Hepatocyte (in vitro differentiated cells): Measurements from ENCODE around the gene PADI3.

Source experiments
- EZH2phosphoT487 ChIP-seq: fragments of 200-600 bp; sonication (generic); IDR thresholded peaks from one replicate; pipeline ENCODE4 v1.6.1; 2018; ENCODE audit warnings: antibody characterized with exemption, mild to moderate bottlenecking, low read depth, moderate library complexity; ENCODE audit not compliant: unreplicated experiment, severe bottlenecking
- TF ChIP-seq, protein P1 (sequence below): fragments of 200-600 bp; sonication (generic); IDR thresholded peaks from 2 replicates; pipeline ENCODE4 v1.5.1; 2016; ENCODE audit warnings: antibody characterized with exemption, mild to moderate bottlenecking; ENCODE audit not compliant: poor library complexity

- TF ChIP-seq, protein P1, sequence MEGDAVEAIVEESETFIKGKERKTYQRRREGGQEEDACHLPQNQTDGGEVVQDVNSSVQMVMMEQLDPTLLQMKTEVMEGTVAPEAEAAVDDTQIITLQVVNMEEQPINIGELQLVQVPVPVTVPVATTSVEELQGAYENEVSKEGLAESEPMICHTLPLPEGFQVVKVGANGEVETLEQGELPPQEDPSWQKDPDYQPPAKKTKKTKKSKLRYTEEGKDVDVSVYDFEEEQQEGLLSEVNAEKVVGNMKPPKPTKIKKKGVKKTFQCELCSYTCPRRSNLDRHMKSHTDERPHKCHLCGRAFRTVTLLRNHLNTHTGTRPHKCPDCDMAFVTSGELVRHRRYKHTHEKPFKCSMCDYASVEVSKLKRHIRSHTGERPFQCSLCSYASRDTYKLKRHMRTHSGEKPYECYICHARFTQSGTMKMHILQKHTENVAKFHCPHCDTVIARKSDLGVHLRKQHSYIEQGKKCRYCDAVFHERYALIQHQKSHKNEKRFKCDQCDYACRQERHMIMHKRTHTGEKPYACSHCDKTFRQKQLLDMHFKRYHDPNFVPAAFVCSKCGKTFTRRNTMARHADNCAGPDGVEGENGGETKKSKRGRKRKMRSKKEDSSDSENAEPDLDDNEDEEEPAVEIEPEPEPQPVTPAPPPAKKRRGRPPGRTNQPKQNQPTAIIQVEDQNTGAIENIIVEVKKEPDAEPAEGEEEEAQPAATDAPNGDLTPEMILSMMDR: no peak
- TF ChIP-seq EZH2phosphoT487: no peak
These were observed 43.2 kb upstream of the PADI3 start for GRCh38 chr1:17205652-17206051.
